GM12878 (cell line): ENCODE results near the gene CLEC7A. TPM values are rescaled to one million over a fixed set of nuclear protein-coding genes. Genes with fewer than 3 reads are reported as not detected.

ENCODE experiments used
- ATAC-seq: fragments of 200-7000 bp; cut with Tn5 transposase; 3 replicates; pipeline ENCODE4 v1.9.1; 2020; ENCODE audit warnings: mild to moderate bottlenecking, moderate library complexity
- BruUV-seq: library from RNA; stranded (reverse); fragments of 400-500 nt; replicated peaks from 2 replicates; lab custom pipeline; 2021; lab: Mats Ljungman, UMichigan
- CTCF ChIA-PET: fragments of 300-600 bp; sonication (Branson Sonifier 250); formaldehyde crosslinking; extraction: SDS; loops from one replicate; lab custom pipeline; 2021; ENCODE audit warnings: inconsistent platforms; lab: Yijun Ruan, JAX
- POLR2A ChIA-PET: fragments of 350-600 bp; formaldehyde crosslinking; extraction: SDS; loops from one replicate; lab custom pipeline; 2021; ENCODE audit warnings: inconsistent platforms; lab: Charles Lee
- RAD21 ChIA-PET: fragments of 300-600 bp; sonication (Branson Sonifier 250); formaldehyde crosslinking; loops from one replicate; lab custom pipeline; 2023; ENCODE audit warnings: antibody characterized with exemption; ENCODE audit not compliant: unreplicated experiment; lab: Charles Lee
- SMC1A ChIA-PET: fragments of 300-600 bp; sonication (Branson Sonifier 250); formaldehyde crosslinking; loops from one replicate; lab custom pipeline; 2023; ENCODE audit not compliant: unreplicated experiment, uncharacterized antibody; lab: Charles Lee
- DNase-seq: peaks from one replicate; pipeline ENCODE4 v3.0.0-alpha.2; 2011; ENCODE audit warnings: low read depth, low spot score
- FAIRE-seq: peaks from 3 replicates; lab custom pipeline; 2011; peaks lifted over from hg19 to GRCh38; lab: Jason Lieb, UNC
- H2AFZ ChIP-seq: 2 replicates; pipeline ENCODE4 v1.6.0; 2011; ENCODE audit warnings: low read depth, low read length, control low read depth; ENCODE audit not compliant: control insufficient read depth
- H3K27ac ChIP-seq: 2 replicates; pipeline ENCODE4 v1.5.1; 2011; ENCODE audit warnings: control low read depth; ENCODE audit not compliant: control insufficient read depth, insufficient read depth
- H3K27me3 ChIP-seq, 2 experiments: replicated peaks in 1 of 2; 2 replicates each; pipeline versions ENCODE4 v1.6.0 to v1.6.1; 2011; ENCODE audit warnings: low read length in 1 of 2; ENCODE audit not compliant: control insufficient read depth in 2 of 2, insufficient read depth in 2 of 2
- H3K36me3 ChIP-seq, 2 experiments: 2 replicates each; pipeline ENCODE4 v1.5.1; 2011; ENCODE audit warnings: low read length in 1 of 2; ENCODE audit not compliant: control insufficient read depth in 2 of 2, insufficient read depth in 2 of 2
- H3K4me1 ChIP-seq: 2 replicates; pipeline ENCODE4 v1.6.1; 2011; ENCODE audit warnings: mild to moderate bottlenecking, low read length, moderate library complexity, mixed read lengths; ENCODE audit not compliant: control insufficient read depth, insufficient read depth
- H3K4me2 ChIP-seq: 2 replicates; pipeline ENCODE4 v1.6.0; 2011; ENCODE audit warnings: control low read depth; ENCODE audit not compliant: control insufficient read depth, insufficient read depth
- H3K4me3 ChIP-seq: fragments of 200-600 bp; sonication (generic); 2 replicates; pipeline ENCODE4 v1.5.1; 2016
- H3K79me2 ChIP-seq: 2 replicates; pipeline ENCODE4 v1.6.0; 2011; ENCODE audit warnings: low read length; ENCODE audit not compliant: control insufficient read depth, insufficient read depth
- H3K9ac ChIP-seq: 2 replicates; pipeline ENCODE4 v1.8.0; 2011; ENCODE audit warnings: low read length, control low read depth, mixed read lengths; ENCODE audit not compliant: control insufficient read depth, insufficient read depth
- H3K9me3 ChIP-seq: replicated peaks from 3 replicates; pipeline ENCODE4 v1.5.1; 2011; ENCODE audit warnings: mild to moderate bottlenecking, low read length; ENCODE audit not compliant: control insufficient read depth, insufficient read depth
- H4K20me1 ChIP-seq: 2 replicates; pipeline ENCODE4 v1.6.0; 2011; ENCODE audit not compliant: control insufficient read depth, insufficient read depth
- CHD1 ChIP-seq: IDR thresholded peaks from 2 replicates; pipeline ENCODE4 v1.6.1; 2012; ENCODE audit warnings: low read depth, low read length, improper control_type of control experiment
- CREB1 ChIP-seq: IDR thresholded peaks from 2 replicates; pipeline ENCODE4 v1.6.1; 2012; ENCODE audit warnings: low read depth, mild to moderate bottlenecking, inconsistent platforms
- EGR1 ChIP-seq, 2 experiments: IDR thresholded peaks; 1 replicate in 1 of 2; 2 replicates in 1 of 2; pipeline ENCODE4 v1.6.1; 2011 to 2012; ENCODE audit warnings: low read depth in 2 of 2, low read length in 2 of 2, borderline replicate concordance in 1 of 2, mild to moderate bottlenecking in 1 of 2, moderate library complexity in 1 of 2
- HDAC2 ChIP-seq: fragments of 200-600 bp; sonication (generic); IDR thresholded peaks from 2 replicates; pipeline ENCODE4 v1.6.1; 2017
- JUND ChIP-seq: IDR thresholded peaks from 2 replicates; pipeline ENCODE4 v1.6.1; 2012; ENCODE audit warnings: low read depth, mild to moderate bottlenecking, low read length, improper control_type of control experiment, moderate library complexity
- NR2F1 ChIP-seq: fragments of 450-650 bp; conservative IDR thresholded peaks from 2 replicates; pipeline ENCODE4 v1.6.1; 2017; ENCODE audit warnings: mild to moderate bottlenecking
- POLR2AphosphoS5 ChIP-seq: IDR thresholded peaks from 2 replicates; pipeline ENCODE4 v1.6.1; 2011; ENCODE audit warnings: mild to moderate bottlenecking, low read length, inconsistent platforms
- RELB ChIP-seq: fragments of 450-650 bp; IDR thresholded peaks from 2 replicates; pipeline ENCODE4 v1.6.1; 2017; ENCODE audit warnings: low read depth, mild to moderate bottlenecking, moderate library complexity
- SMARCA5 ChIP-seq: fragments of 450-650 bp; IDR thresholded peaks from 2 replicates; pipeline ENCODE4 v1.6.1; 2017; ENCODE audit warnings: mild to moderate bottlenecking
- ZNF217 ChIP-seq: fragments of 450-650 bp; IDR thresholded peaks from 2 replicates; pipeline ENCODE4 v1.6.1; 2017; ENCODE audit warnings: antibody characterized with exemption, mild to moderate bottlenecking
- ZZZ3 ChIP-seq: IDR thresholded peaks from 2 replicates; pipeline ENCODE4 v1.6.1; 2011; ENCODE audit warnings: low read depth; ENCODE audit not compliant: control insufficient read depth, insufficient read length
- WGBS: methylation state at CpG from one replicate; pipeline ENCODE4 v1.1.6; 2016; ENCODE audit warnings: low lambda C conversion rate; ENCODE audit not compliant: insufficient replicate concordance, insufficient coverage; ENCODE audit errors: missing lambda C conversion rate; 5-methylcytosine and 5-hydroxymethylcytosine counted together
- in situ Hi-C: fragments of 300-500 bp; cut with MboI; formaldehyde crosslinking; loops from 9 replicates; pipeline ENCODE4 v1.14.3; 2018; ENCODE audit warnings: mixed read lengths
- intact Hi-C: fragments of 100-400 bp; cut with micrococcal nuclease; formaldehyde crosslinking; loops from one replicate; pipeline ENCODE4 v1.14.2; 2022; ENCODE audit not compliant: unreplicated experiment
- polyA plus RNA-seq, 11 experiments: library from polyadenylated mRNA; depleted of rRNA in 4 of 11; unstranded in 6 of 11; stranded (reverse) in 5 of 11; fragments of >200 nt; fragmentation: Nextera tagmentation in 4 of 11; fragmentation: Illumina TruSeq in 1 of 11; extraction: Ambion mirVana in 4 of 11; extraction: Trizol in 1 of 11; gene quantifications; 1 replicate in 1 of 11; 2 replicates in 10 of 11; pipeline versions ENCODE4 v1.2.1 to v1.2.3, GENCODE V29; 2011 to 2016; ENCODE audit warnings: inconsistent platforms in 2 of 11, missing spikeins in 2 of 11, low read depth in 1 of 11
- total RNA-seq, 4 experiments: library from RNA; depleted of rRNA in 3 of 4; stranded (reverse); fragments of >200 nt in 3 of 4; fragmentation: Illumina TruSeq in 1 of 4; extraction: Trizol in 1 of 4; gene quantifications; 2 replicates each; pipeline versions ENCODE4 v1.2.1 to v1.2.3, GENCODE V29; 2013 to 2021
- TF ChIP-seq, protein P1 (sequence below): fragments of 450-650 bp; formaldehyde crosslinking; IDR thresholded peaks from 2 replicates; pipeline ENCODE4 v1.5.0; 2022; ENCODE audit warnings: mild to moderate bottlenecking, missing genetic modification characterization
- TF ChIP-seq, protein P2 (sequence below): IDR thresholded peaks from 2 replicates; pipeline ENCODE4 v1.6.1; 2012; ENCODE audit warnings: low read length, inconsistent platforms

The CLEC7A gene
- total and polyA plus RNA-seq, 10 of the 15 experiments (the other 5 are each of a cell fraction or from before 2014, with no cell fraction given) = not detected

DNA sequence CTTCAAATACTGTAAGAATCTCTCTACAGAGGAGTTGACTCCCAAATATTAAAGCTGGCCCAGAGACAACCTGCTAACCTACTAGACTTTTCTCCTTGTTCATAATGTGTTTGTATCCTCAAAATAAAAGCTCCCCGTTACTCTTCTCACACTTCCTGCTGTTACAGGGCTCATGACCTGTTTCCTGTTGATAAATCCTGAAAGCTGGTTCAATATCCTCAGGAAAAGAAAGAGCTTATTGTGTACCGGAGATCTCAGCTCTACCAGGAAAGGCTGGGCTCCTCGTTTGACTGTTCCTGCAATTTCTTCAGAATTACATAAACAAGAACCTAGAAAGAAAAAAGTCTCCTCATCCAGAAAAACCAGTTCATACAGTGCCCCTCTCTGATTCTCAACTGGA, 62.1 kb downstream of the CLEC7A start (continued):
- no peak for TF ChIP-seq JUND
- TF ChIP-seq NR2F1 = no peak
- TF ChIP-seq, protein P1, sequence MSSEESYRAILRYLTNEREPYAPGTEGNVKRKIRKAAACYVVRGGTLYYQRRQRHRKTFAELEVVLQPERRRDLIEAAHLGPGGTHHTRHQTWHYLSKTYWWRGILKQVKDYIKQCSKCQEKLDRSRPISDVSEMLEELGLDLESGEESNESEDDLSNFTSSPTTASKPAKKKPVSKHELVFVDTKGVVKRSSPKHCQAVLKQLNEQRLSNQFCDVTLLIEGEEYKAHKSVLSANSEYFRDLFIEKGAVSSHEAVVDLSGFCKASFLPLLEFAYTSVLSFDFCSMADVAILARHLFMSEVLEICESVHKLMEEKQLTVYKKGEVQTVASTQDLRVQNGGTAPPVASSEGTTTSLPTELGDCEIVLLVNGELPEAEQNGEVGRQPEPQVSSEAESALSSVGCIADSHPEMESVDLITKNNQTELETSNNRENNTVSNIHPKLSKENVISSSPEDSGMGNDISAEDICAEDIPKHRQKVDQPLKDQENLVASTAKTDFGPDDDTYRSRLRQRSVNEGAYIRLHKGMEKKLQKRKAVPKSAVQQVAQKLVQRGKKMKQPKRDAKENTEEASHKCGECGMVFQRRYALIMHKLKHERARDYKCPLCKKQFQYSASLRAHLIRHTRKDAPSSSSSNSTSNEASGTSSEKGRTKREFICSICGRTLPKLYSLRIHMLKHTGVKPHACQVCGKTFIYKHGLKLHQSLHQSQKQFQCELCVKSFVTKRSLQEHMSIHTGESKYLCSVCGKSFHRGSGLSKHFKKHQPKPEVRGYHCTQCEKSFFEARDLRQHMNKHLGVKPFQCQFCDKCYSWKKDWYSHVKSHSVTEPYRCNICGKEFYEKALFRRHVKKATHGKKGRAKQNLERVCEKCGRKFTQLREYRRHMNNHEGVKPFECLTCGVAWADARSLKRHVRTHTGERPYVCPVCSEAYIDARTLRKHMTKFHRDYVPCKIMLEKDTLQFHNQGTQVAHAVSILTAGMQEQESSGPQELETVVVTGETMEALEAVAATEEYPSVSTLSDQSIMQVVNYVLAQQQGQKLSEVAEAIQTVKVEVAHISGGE (CRISPR knock-in tag) = no peak
- TF ChIP-seq ZZZ3 = no peak
- TF ChIP-seq ZNF217 = no peak
- no peak for TF ChIP-seq CREB1
- TF ChIP-seq CHD1 = no peak
- no peak for TF ChIP-seq POLR2AphosphoS5

DNA sequence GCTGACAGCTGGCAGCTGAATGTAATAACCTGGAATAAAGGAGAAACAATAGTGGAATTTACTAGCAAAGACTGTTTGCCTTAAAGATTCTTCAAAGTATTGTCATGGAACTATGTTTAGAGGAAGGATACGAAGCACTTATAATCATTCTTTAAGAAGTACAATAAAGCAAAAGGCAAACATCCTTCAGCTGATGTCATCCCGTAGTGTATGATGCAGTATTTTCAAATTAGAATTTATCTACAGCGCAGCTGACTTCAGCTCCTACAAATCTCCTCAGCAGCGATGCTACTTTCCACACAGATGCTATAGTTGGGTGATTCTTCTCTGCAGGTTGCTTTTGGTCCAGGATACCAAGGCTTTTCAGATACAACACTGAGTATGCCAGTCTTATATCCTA, 62.7 kb downstream of the CLEC7A start:
- FAIRE-seq = no peak
- in situ Hi-C loops (no loop called here), intact Hi-C loops (no loop called here)
- no peak for ATAC-seq
- Histone ChIP-seq H3K4me3 (no peak overlapping the region), H3K79me2 (no peaks in the 10 kb centered on the region), H4K20me1 (no peaks in the 10 kb centered on the region), H2AFZ (no peak overlapping the region), H3K9ac (no peak overlapping the region), H3K27me3 (no peaks in the 10 kb centered on the region; a peak in 1 of 4 replicates), H3K4me1 (peaks cover 9% of the 10 kb centered on the region), H3K36me3 (no peaks in the 10 kb centered on the region), H3K9me3 (no peaks in the 10 kb centered on the region), H3K27ac (no peak overlapping the region), H3K4me2 (no peak overlapping the region)
- 41% methylated on average over 4 of the region's 4 CpGs for WGBS
- no TSS peak for BruUV-seq
- ChIA-PET POLR2A (no interaction called here), RAD21 (no interaction called here), CTCF (interaction anchor here (0.8 kb wide), 1 partner anchor 17 kb away, joined by 3 read pairs; no protein-coding TSS in a partner anchor), SMC1A (no interaction called here)
- DNase-seq = no peak
- TF ChIP-seq, protein P2, sequence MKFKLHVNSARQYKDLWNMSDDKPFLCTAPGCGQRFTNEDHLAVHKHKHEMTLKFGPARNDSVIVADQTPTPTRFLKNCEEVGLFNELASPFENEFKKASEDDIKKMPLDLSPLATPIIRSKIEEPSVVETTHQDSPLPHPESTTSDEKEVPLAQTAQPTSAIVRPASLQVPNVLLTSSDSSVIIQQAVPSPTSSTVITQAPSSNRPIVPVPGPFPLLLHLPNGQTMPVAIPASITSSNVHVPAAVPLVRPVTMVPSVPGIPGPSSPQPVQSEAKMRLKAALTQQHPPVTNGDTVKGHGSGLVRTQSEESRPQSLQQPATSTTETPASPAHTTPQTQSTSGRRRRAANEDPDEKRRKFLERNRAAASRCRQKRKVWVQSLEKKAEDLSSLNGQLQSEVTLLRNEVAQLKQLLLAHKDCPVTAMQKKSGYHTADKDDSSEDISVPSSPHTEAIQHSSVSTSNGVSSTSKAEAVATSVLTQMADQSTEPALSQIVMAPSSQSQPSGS = no peak
- TF ChIP-seq ZZZ3 = no peak
- TF ChIP-seq SMARCA5 = no peak
- no peak for TF ChIP-seq RELB
- no peak for TF ChIP-seq EGR1 (IDR thresholded peaks at IDR 0.05; ENCODE audit: borderline replicate concordance in 1 of 2, low read depth in 2 of 2, low read length in 2 of 2)
- no peak for TF ChIP-seq HDAC2
